Thoracic aorta (tissue), 2 donors: ENCODE results near the gene CNNM1. TPM values are rescaled to one million over a fixed set of nuclear protein-coding genes. Genes with fewer than 3 reads are reported as not detected.

Source experiments
- ATAC-seq: fragments of 150-250 bp; one replicate; pipeline ENCODE4 v1.8.0; 2017; ENCODE audit warnings: low read depth; ENCODE audit not compliant: insufficient number of reproducible peaks, low FRiP score
- DNase-seq: peaks from one replicate; pipeline ENCODE4 v3.0.0-alpha.2; 2020; ENCODE audit warnings: low spot score
- H3K27ac ChIP-seq, 2 donors: fragments of 200-600 bp; sonication (generic); 1 replicate in 1 of 2; 2 replicates in 1 of 2; pipeline ENCODE4 v1.5.1; 2016; ENCODE audit warnings: mild to moderate bottlenecking in 2 of 2, moderate library complexity in 2 of 2
- H3K27me3 ChIP-seq: fragments of 200-600 bp; sonication (generic); replicated peaks from 2 replicates; pipeline ENCODE4 v1.6.0; 2016; ENCODE audit warnings: mild to moderate bottlenecking; ENCODE audit not compliant: insufficient read depth
- H3K36me3 ChIP-seq: fragments of 200-600 bp; sonication (generic); one replicate; pipeline ENCODE4 v1.5.1; 2016
- H3K4me1 ChIP-seq, 2 donors: fragments of 200-600 bp; sonication (generic); 1 replicate in 1 of 2; 2 replicates in 1 of 2; pipeline versions ENCODE4 v1.5.1 to v1.6.0; 2016; ENCODE audit warnings: low read depth in 2 of 2, mild to moderate bottlenecking in 1 of 2; ENCODE audit not compliant: control insufficient read depth in 1 of 2
- H3K4me3 ChIP-seq: fragments of 200-600 bp; sonication (generic); 2 replicates; pipeline ENCODE4 v1.5.1; 2016; ENCODE audit warnings: mild to moderate bottlenecking
- H3K9me3 ChIP-seq: fragments of 200-600 bp; sonication (generic); 2 replicates; pipeline ENCODE4 v1.5.1; 2016
- CTCF ChIP-seq: fragments of 200-600 bp; sonication (generic); IDR thresholded peaks from one replicate; pipeline ENCODE4 v1.5.1; 2019; ENCODE audit warnings: antibody characterized with exemption
- total RNA-seq, 2 donors: library from RNA; depleted of rRNA; stranded (reverse); fragments of >200 nt; gene quantifications; one replicate each; pipeline versions ENCODE4 v1.1.0 to v1.2.3, GENCODE V29; 2016

Gene CNNM1
- total RNA-seq, 2 donors from 2014 or later, result 0.35 to 0.68 TPM

- Histone ChIP-seq H3K4me1 (no peaks in the 10 kb centered on the region), H3K27ac (no peak overlapping the region), H3K4me3 (no peak overlapping the region), H3K9me3 (no peaks in the 10 kb centered on the region), H3K27me3 (no peaks in the 10 kb centered on the region), H3K36me3 (no peaks in the 10 kb centered on the region)
- ATAC-seq (no peak), DNase-seq (no peak)
- TF ChIP-seq CTCF, result no peak
Observed at GRCh38 chr10:99411546-99411945, 82.4 kb downstream of the CNNM1 start.

DNA sequence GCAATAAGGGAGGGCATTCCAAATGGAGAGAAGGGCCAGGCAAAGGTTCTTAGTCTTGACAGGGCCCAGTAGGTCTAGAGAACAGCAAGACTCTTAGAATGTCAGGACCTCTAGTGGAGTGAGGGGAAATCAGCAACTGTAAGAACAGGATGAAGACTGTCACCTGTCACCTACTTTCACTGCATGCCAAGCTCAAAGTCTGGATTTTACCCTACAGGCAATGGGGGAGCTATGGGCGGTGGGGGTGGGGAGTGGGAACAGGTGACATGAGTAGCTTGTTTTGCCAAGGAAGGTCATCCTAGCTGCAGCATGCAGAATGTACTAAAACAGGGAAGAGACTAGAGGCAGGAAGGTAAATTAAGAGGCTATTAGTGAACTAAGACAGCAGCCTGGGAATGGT lies 82.9 kb downstream of the CNNM1 start:
- no peak for TF ChIP-seq CTCF
- H3K9me3 ChIP-seq, result no peaks in the 10 kb centered on the region
- no peak overlapping the region for H3K4me3 ChIP-seq
- H3K36me3 ChIP-seq, result no peaks in the 10 kb centered on the region
- no peaks in the 10 kb centered on the region for H3K27me3 ChIP-seq
- no peak overlapping the region for H3K27ac ChIP-seq
- H3K4me1 ChIP-seq, result no peaks in the 10 kb centered on the region
- DNase-seq (no peak), ATAC-seq (no peak)

- Histone ChIP-seq H3K9me3 (no peaks in the 10 kb centered on the region), H3K4me1 (no peaks in the 10 kb centered on the region), H3K27ac (no peak overlapping the region), H3K36me3 (peaks cover 18% of the 10 kb centered on the region), H3K4me3 (no peak overlapping the region), H3K27me3 (no peaks in the 10 kb centered on the region)
- DNase-seq (no peak), ATAC-seq (no peak)
- TF ChIP-seq CTCF, result no peak
Observed at GRCh38 chr10:99418910-99419624, 89.9 kb downstream of the CNNM1 start.

- no peak for ATAC-seq
Observed at GRCh38 chr10:99419688-99420087, 90.5 kb downstream of the CNNM1 start.

DNA sequence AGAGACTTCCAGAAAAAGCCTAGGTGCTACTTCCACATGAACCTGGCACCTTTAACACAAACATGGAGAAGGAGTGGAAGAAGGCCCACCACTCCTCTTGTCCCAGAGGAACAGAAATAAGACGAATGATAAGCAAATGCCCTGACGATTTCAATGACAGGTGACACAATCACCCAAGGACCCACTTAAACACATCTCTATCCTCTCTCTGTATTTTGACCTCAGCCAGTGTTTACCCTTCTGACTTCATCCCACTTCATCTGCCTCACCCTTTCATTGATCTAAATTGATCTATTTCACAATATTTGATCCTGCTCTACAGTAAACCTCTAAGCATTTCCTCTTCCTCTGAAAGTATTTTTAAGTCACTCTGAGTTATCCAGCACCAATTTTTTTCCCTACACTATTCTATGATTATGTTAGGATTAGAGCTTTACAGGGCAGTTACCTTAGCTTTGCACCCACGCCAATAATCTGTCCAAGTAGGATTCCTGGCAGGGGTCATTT lies 92.1 kb downstream of the CNNM1 start:
- Histone ChIP-seq H3K27ac (no peak overlapping the region), H3K36me3 (peaks cover 18% of the 10 kb centered on the region), H3K27me3 (no peaks in the 10 kb centered on the region), H3K4me1 (no peaks in the 10 kb centered on the region), H3K4me3 (no peak overlapping the region), H3K9me3 (no peaks in the 10 kb centered on the region)
- no peak for TF ChIP-seq CTCF
- no peak for ATAC-seq
- no peak for DNase-seq

More at GRCh38 chr10:99419688-99420087, 90.5 kb downstream of the CNNM1 start:
- H3K36me3 ChIP-seq, result peaks cover 18% of the 10 kb centered on the region
- no peaks in the 10 kb centered on the region for H3K9me3 ChIP-seq
- H3K27me3 ChIP-seq, result no peaks in the 10 kb centered on the region
- H3K27ac ChIP-seq, result no peak overlapping the region
- H3K4me1 ChIP-seq, result no peaks in the 10 kb centered on the region
- no peak overlapping the region for H3K4me3 ChIP-seq
- no peak for DNase-seq
- no peak for TF ChIP-seq CTCF
